K562 (cell line): Measurements from ENCODE around the gene ECSIT. TPM values are rescaled to one million over a fixed set of nuclear protein-coding genes. Genes with fewer than 3 reads are reported as not detected.
A peak's percentile ranks its signal among the peaks of the same experiment; 100 is the strongest.

Source experiments
- BCOR ChIP-seq: fragments of 450-650 bp; IDR thresholded peaks from 2 replicates; pipeline ENCODE4 v1.6.1; 2016
- CBFA2T2 ChIP-seq: fragments of 450-650 bp; conservative IDR thresholded peaks from 2 replicates; pipeline ENCODE4 v1.6.1; 2017; ENCODE audit warnings: mild to moderate bottlenecking
- CBX1 ChIP-seq: sonication (generic); IDR thresholded peaks from 2 replicates; pipeline ENCODE4 v1.6.1; 2016; ENCODE audit warnings: antibody characterized with exemption, low read depth, mild to moderate bottlenecking
- CREB1 ChIP-seq, 2 experiments: sonication (generic) in 1 of 2; formaldehyde crosslinking in 1 of 2; IDR thresholded peaks; 2 replicates each; pipeline versions ENCODE4 v1.6.1 to v1.8.0; 2012 to 2022; ENCODE audit warnings: inconsistent platforms in 1 of 2, mild to moderate bottlenecking in 1 of 2, missing genetic modification reagents in 1 of 2, moderate library complexity in 1 of 2
- DDX20 ChIP-seq: fragments of 450-650 bp; IDR thresholded peaks from 2 replicates; pipeline ENCODE4 v1.6.1; 2016; ENCODE audit warnings: missing genetic modification characterization, low read depth, mild to moderate bottlenecking, missing compliant biosample characterization, moderate library complexity
- EGR1 ChIP-seq: fragments of 450-650 bp; conservative IDR thresholded peaks from 2 replicates; pipeline ENCODE4 v1.6.1; 2017; ENCODE audit warnings: mild to moderate bottlenecking
- FOXA3 ChIP-seq, 2 experiments: fragments of 450-650 bp in 1 of 2; sonication (generic) in 1 of 2; formaldehyde crosslinking; IDR thresholded peaks in 1 of 2; conservative IDR thresholded peaks in 1 of 2; 2 replicates each; pipeline versions ENCODE4 v1.4.0 to v1.8.0; 2020 to 2022; ENCODE audit warnings: mild to moderate bottlenecking in 2 of 2, missing genetic modification reagents in 1 of 2
- HCFC1 ChIP-seq: IDR thresholded peaks from 2 replicates; pipeline ENCODE4 v1.6.1; 2012; ENCODE audit warnings: low read depth, low read length, improper control_type of control experiment
- HES1 ChIP-seq: fragments of 450-650 bp; IDR thresholded peaks from 2 replicates; pipeline ENCODE4 v1.6.1; 2016; ENCODE audit warnings: low read depth, mild to moderate bottlenecking, moderate library complexity
- HOXB6 ChIP-seq: fragments of 250-450 bp; sonication (Bioruptor Pico); IDR thresholded peaks from 2 replicates; pipeline ENCODE4 v1.5.1; 2022; ENCODE audit warnings: mild to moderate bottlenecking, borderline replicate concordance
- ID3 ChIP-seq, 2 experiments: fragments of 250-450 bp in 1 of 2; fragments of 450-650 bp in 1 of 2; sonication (Bioruptor Pico) in 1 of 2; IDR thresholded peaks; 2 replicates each; pipeline versions ENCODE4 v1.6.1 to v1.8.0; 2016 to 2021; ENCODE audit warnings: mild to moderate bottlenecking in 2 of 2, moderate library complexity in 2 of 2, missing compliant biosample characterization in 1 of 2, missing genetic modification characterization in 1 of 2
- KLF10 ChIP-seq: fragments of 250-450 bp; sonication (Bioruptor Pico); IDR thresholded peaks from 2 replicates; pipeline ENCODE4 v1.6.1; 2021; ENCODE audit warnings: matching md5 sums
- LARP7 ChIP-seq: fragments of 450-650 bp; IDR thresholded peaks from 2 replicates; pipeline ENCODE4 v1.6.1; 2016
- MCM5 ChIP-seq: fragments of 450-650 bp; IDR thresholded peaks from 2 replicates; pipeline ENCODE4 v1.6.1; 2016; ENCODE audit warnings: low read depth
- MEIS2 ChIP-seq: fragments of 450-650 bp; IDR thresholded peaks from 2 replicates; pipeline ENCODE4 v1.6.1; 2014; ENCODE audit warnings: mild to moderate bottlenecking; ENCODE audit not compliant: partially characterized antibody
- MXI1 ChIP-seq: IDR thresholded peaks from 2 replicates; pipeline ENCODE4 v1.6.1; 2011; ENCODE audit warnings: low read depth, mild to moderate bottlenecking, improper control_type of control experiment, low read length
- PHF8 ChIP-seq: fragments of 200-600 bp; sonication (generic); IDR thresholded peaks from 2 replicates; pipeline ENCODE4 v1.6.1; 2012; ENCODE audit warnings: mixed run types, mild to moderate bottlenecking, inconsistent platforms, low read length, moderate library complexity, borderline replicate concordance
- POLR3G ChIP-seq: IDR thresholded peaks from 2 replicates; pipeline ENCODE4 v1.6.1; 2011; ENCODE audit not compliant: insufficient read length, insufficient replicate concordance; ENCODE audit errors: extremely low read depth
- RFX5 ChIP-seq: IDR thresholded peaks from 2 replicates; pipeline ENCODE4 v1.6.1; 2011; ENCODE audit warnings: low read depth, mild to moderate bottlenecking, improper control_type of control experiment, low read length
- SIN3B ChIP-seq: fragments of 450-650 bp; IDR thresholded peaks from 2 replicates; pipeline ENCODE4 v1.6.1; 2017; ENCODE audit warnings: low read depth, mild to moderate bottlenecking, moderate library complexity
- SLC30A9 ChIP-seq: fragments of 250-450 bp; sonication (Bioruptor Pico); IDR thresholded peaks from 2 replicates; pipeline ENCODE4 v1.8.0; 2022; ENCODE audit warnings: mild to moderate bottlenecking, moderate library complexity
- STAT5B ChIP-seq: fragments of 250-450 bp; sonication (Bioruptor Pico); IDR thresholded peaks from 2 replicates; pipeline ENCODE4 v1.8.0; 2021; ENCODE audit warnings: mild to moderate bottlenecking, inconsistent platforms
- SUPT5H ChIP-seq: fragments of 450-650 bp; IDR thresholded peaks from 2 replicates; pipeline ENCODE4 v1.6.1; 2016
- ZNF316 ChIP-seq: fragments of 450-650 bp; IDR thresholded peaks from 2 replicates; pipeline ENCODE4 v1.6.1; 2016
- ZNF436 ChIP-seq: fragments of 250-450, 450-650 bp; sonication (Bioruptor Pico); formaldehyde crosslinking; IDR thresholded peaks from 2 replicates; pipeline ENCODE4 v1.7.0; 2020; ENCODE audit warnings: mild to moderate bottlenecking
- polyA plus RNA-seq, 8 experiments: library from polyadenylated mRNA; depleted of rRNA in 4 of 8; stranded (reverse) in 5 of 8; unstranded in 3 of 8; fragments of >200 nt; fragmentation: Nextera tagmentation in 2 of 8; fragmentation: Illumina TruSeq in 1 of 8; extraction: Ambion mirVana in 2 of 8; extraction: Trizol in 1 of 8; gene quantifications; 2 replicates each; pipeline versions ENCODE4 v1.2.1 to v1.2.3, GENCODE V29; 2011 to 2014; ENCODE audit warnings: inconsistent platforms in 1 of 8, missing spikeins in 1 of 8
- total RNA-seq, 7 experiments: library from RNA; depleted of rRNA in 6 of 7; stranded (reverse); fragments of >200 nt in 6 of 7; fragmentation: Illumina TruSeq in 2 of 7; extraction: Trizol in 2 of 7; gene quantifications; 2 replicates each; pipeline versions ENCODE4 v1.2.1 to v1.2.3, GENCODE V29; 2011 to 2021; ENCODE audit warnings: low replicate concordance in 1 of 7
- TF ChIP-seq, protein P1 (sequence below): sonication (generic); formaldehyde crosslinking; IDR thresholded peaks from 2 replicates; pipeline ENCODE4 v1.8.0; 2022; ENCODE audit warnings: mild to moderate bottlenecking, missing genetic modification reagents
- TF ChIP-seq, protein P2 (sequence below): fragments of 450-650 bp; formaldehyde crosslinking; IDR thresholded peaks from 2 replicates; pipeline ENCODE4 v1.4.0; 2020; ENCODE audit warnings: mild to moderate bottlenecking, moderate library complexity

The ECSIT gene
- total and polyA plus RNA-seq, 9 of the 15 experiments (the other 6 are each of a cell fraction or from before 2014, with no cell fraction given), result 1.1 to 82.5 (median 43.9) TPM

- TF ChIP-seq PHF8 (peak; percentile 88; the same call in 1 of the 2 replicates), CBFA2T2 (no peak), DDX20 (tag) (no peak), KLF10 (CRISPR knock-in tag) (no peak), BCOR (0 out of 2 replicates have a peak, but pooled peaks have one; percentile 18), STAT5B (CRISPR knock-in tag) (no peak), ZNF436 (CRISPR knock-in tag) (no peak), LARP7 (no peak), POLR3G (no peak), EGR1 (peak; percentile 91), RFX5 (no peak), FOXA3 (CRISPR knock-in tag; conservative IDR thresholded peaks at IDR 0.05 in 1 of 2, IDR thresholded peaks at IDR 0.05 in 1 of 2) (peak; percentile 97 to 98), HCFC1 (peak; percentile 54), HOXB6 (CRISPR knock-in tag) (no peak), SUPT5H (peak; percentile 95), MCM5 (no peak), MXI1 (no peak), SIN3B (peak; percentile 87), HES1 (no peak), ZNF316 (no peak), MEIS2 (peak; percentile 95), ID3 (CRISPR knock-in tag; IDR thresholded peaks at IDR 0.05) (no peak), ID3 (tag; IDR thresholded peaks at IDR 0.05) (0 out of 2 replicates have a peak, but pooled peaks have one; percentile 33), CBX1 (0 out of 2 replicates have a peak, but pooled peaks have one; percentile 16), CREB1 (IDR thresholded peaks at IDR 0.05) (no peak; the same call in 1 of the 2 replicates), CREB1 (CRISPR knock-in tag; IDR thresholded peaks at IDR 0.05) (0 out of 2 replicates have a peak, but pooled peaks have one; percentile 38), SLC30A9 (CRISPR knock-in tag) (no peak)
- TF ChIP-seq, protein P1, sequence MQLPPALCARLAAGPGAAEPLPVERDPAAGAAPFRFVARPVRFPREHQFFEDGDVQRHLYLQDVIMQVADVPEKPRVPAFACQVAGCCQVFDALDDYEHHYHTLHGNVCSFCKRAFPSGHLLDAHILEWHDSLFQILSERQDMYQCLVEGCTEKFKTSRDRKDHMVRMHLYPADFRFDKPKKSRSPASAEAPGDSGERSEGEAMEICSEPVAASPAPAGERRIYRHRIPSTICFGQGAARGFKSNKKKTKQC, result no peak
- TF ChIP-seq, protein P2, sequence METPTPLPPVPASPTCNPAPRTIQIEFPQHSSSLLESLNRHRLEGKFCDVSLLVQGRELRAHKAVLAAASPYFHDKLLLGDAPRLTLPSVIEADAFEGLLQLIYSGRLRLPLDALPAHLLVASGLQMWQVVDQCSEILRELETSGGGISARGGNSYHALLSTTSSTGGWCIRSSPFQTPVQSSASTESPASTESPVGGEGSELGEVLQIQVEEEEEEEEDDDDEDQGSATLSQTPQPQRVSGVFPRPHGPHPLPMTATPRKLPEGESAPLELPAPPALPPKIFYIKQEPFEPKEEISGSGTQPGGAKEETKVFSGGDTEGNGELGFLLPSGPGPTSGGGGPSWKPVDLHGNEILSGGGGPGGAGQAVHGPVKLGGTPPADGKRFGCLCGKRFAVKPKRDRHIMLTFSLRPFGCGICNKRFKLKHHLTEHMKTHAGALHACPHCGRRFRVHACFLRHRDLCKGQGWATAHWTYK (CRISPR knock-in tag), result no peak
Measured at GRCh38 chr19:11558881-11559828, 30.2 kb upstream of the ECSIT start, which contains the start of gene ELOF1 (continued).
